Astrocyte (in vitro differentiated cells and primary cell): ENCODE results near the gene AQP12A. TPM values are rescaled to one million over a fixed set of nuclear protein-coding genes. Genes with fewer than 3 reads are reported as not detected.

Source experiments
- DNase-seq: peaks from one replicate; pipeline ENCODE4 v3.0.0-alpha.2; 2010; ENCODE audit warnings: low read depth
- FAIRE-seq: peaks from 2 replicates; lab custom pipeline; 2011; peaks lifted over from hg19 to GRCh38; lab: Jason Lieb, UNC
- H2AFZ ChIP-seq: 2 replicates; pipeline ENCODE4 v1.6.0; 2012; ENCODE audit warnings: low read depth, low read length, inconsistent platforms
- H3K27ac ChIP-seq: 2 replicates; pipeline ENCODE4 v1.5.1; 2011; ENCODE audit warnings: low read depth, low read length, inconsistent platforms
- H3K27me3 ChIP-seq: 2 replicates; pipeline ENCODE4 v1.6.0; 2011; ENCODE audit warnings: low read length, inconsistent platforms; ENCODE audit not compliant: insufficient read depth
- H3K36me3 ChIP-seq: 2 replicates; pipeline ENCODE4 v1.5.1; 2011; ENCODE audit warnings: low read length, inconsistent platforms; ENCODE audit not compliant: insufficient read depth
- H3K4me1 ChIP-seq: 2 replicates; pipeline ENCODE4 v1.5.1; 2011; ENCODE audit warnings: low read length, inconsistent platforms; ENCODE audit not compliant: insufficient read depth
- H3K4me2 ChIP-seq: 2 replicates; pipeline ENCODE4 v1.6.0; 2012; ENCODE audit warnings: low read length, inconsistent platforms
- H3K4me3 ChIP-seq: 2 replicates; pipeline ENCODE4 v1.5.1; 2011; ENCODE audit warnings: low read depth, mild to moderate bottlenecking, low read length, inconsistent platforms; ENCODE audit not compliant: insufficient read depth
- H3K79me2 ChIP-seq: 2 replicates; pipeline ENCODE4 v1.6.0; 2012; ENCODE audit warnings: mild to moderate bottlenecking, low read length, inconsistent platforms; ENCODE audit not compliant: insufficient read depth
- H3K9ac ChIP-seq: 2 replicates; pipeline ENCODE4 v1.6.0; 2012; ENCODE audit warnings: mild to moderate bottlenecking, low read length, inconsistent platforms
- H3K9me3 ChIP-seq: 2 replicates; pipeline ENCODE4 v1.5.1; 2012; ENCODE audit warnings: low read depth, mild to moderate bottlenecking, low read length, inconsistent platforms; ENCODE audit not compliant: insufficient read depth
- H4K20me1 ChIP-seq: 2 replicates; pipeline ENCODE4 v1.6.0; 2012; ENCODE audit warnings: low read length, inconsistent platforms; ENCODE audit not compliant: insufficient read depth
- H3K27ac Mint-ChIP-seq: one replicate; pipeline ENCODE4 v1.8.0; 2021; ENCODE audit warnings: mild to moderate bottlenecking, mixed read lengths; ENCODE audit not compliant: unreplicated experiment
- H3K27me3 Mint-ChIP-seq: one replicate; pipeline ENCODE4 v1.8.0; 2021; ENCODE audit warnings: low read depth, mixed read lengths; ENCODE audit not compliant: unreplicated experiment
- H3K36me3 Mint-ChIP-seq: one replicate; pipeline ENCODE4 v1.8.0; 2021; ENCODE audit warnings: low read depth, mixed read lengths; ENCODE audit not compliant: unreplicated experiment
- H3K4me1 Mint-ChIP-seq: one replicate; pipeline ENCODE4 v1.8.0; 2021; ENCODE audit warnings: low read depth, mixed read lengths; ENCODE audit not compliant: unreplicated experiment
- H3K4me3 Mint-ChIP-seq: one replicate; pipeline ENCODE4 v1.8.0; 2021; ENCODE audit warnings: mild to moderate bottlenecking, moderate library complexity, mixed read lengths; ENCODE audit not compliant: unreplicated experiment
- H3K9me3 Mint-ChIP-seq: one replicate; pipeline ENCODE4 v1.8.0; 2021; ENCODE audit warnings: mild to moderate bottlenecking, mixed read lengths; ENCODE audit not compliant: unreplicated experiment
- CTCF ChIP-seq: IDR thresholded peaks from 2 replicates; pipeline ENCODE4 v1.5.1; 2011; ENCODE audit warnings: low read depth, mild to moderate bottlenecking, inconsistent platforms, low read length, moderate library complexity; ENCODE audit not compliant: insufficient read depth
- EZH2 ChIP-seq: IDR thresholded peaks from 2 replicates; pipeline ENCODE4 v1.6.1; 2012; ENCODE audit warnings: mild to moderate bottlenecking, low read length, inconsistent platforms; ENCODE audit not compliant: insufficient read depth
- total RNA-seq: library from RNA; stranded (reverse); gene quantifications from 2 replicates; pipeline ENCODE4 v1.2.1, GENCODE V29; 2021

Gene AQP12A
- total RNA-seq, 1 donor from 2014 or later: not detected

GRCh38 chr2:240687045-240687740, 4.5 kb upstream of the AQP12A start:
- Histone ChIP-seq H3K9ac (no peak overlapping the region), H3K4me1 (no peaks in the 10 kb centered on the region), H3K36me3 (no peaks in the 10 kb centered on the region), H3K79me2 (no peaks in the 10 kb centered on the region), H3K27me3 (peaks cover 7% of the 10 kb centered on the region), H3K4me2 (no peak overlapping the region), H3K9me3 (no peaks in the 10 kb centered on the region), H2AFZ (no peak overlapping the region), H3K27ac (no peak overlapping the region), H4K20me1 (no peaks in the 10 kb centered on the region), H3K4me3 (no peak overlapping the region)
- no peak overlapping the region for H3K27ac Mint-ChIP-seq
- no peaks in the 10 kb centered on the region for H3K4me1 Mint-ChIP-seq
- no peak for DNase-seq
- no peaks in the 10 kb centered on the region for H3K36me3 Mint-ChIP-seq
- no peak for FAIRE-seq
- TF ChIP-seq CTCF: no peak
- no peak for TF ChIP-seq EZH2
- H3K9me3 Mint-ChIP-seq: no peaks in the 10 kb centered on the region
- no peak overlapping the region for H3K4me3 Mint-ChIP-seq
- H3K27me3 Mint-ChIP-seq: peaks cover 26% of the 10 kb centered on the region

- no peaks in the 10 kb centered on the region for H3K9me3 Mint-ChIP-seq
- Histone ChIP-seq H3K4me3 (no peak overlapping the region), H3K27ac (no peak overlapping the region), H3K36me3 (no peaks in the 10 kb centered on the region), H3K79me2 (no peaks in the 10 kb centered on the region), H4K20me1 (no peaks in the 10 kb centered on the region), H3K9ac (no peak overlapping the region), H3K4me2 (no peak overlapping the region), H3K9me3 (no peaks in the 10 kb centered on the region), H2AFZ (no peak overlapping the region), H3K27me3 (peaks cover 7% of the 10 kb centered on the region), H3K4me1 (no peaks in the 10 kb centered on the region)
- H3K27me3 Mint-ChIP-seq: peaks cover 26% of the 10 kb centered on the region
- no peaks in the 10 kb centered on the region for H3K36me3 Mint-ChIP-seq
- H3K4me3 Mint-ChIP-seq: no peak overlapping the region
- H3K4me1 Mint-ChIP-seq: no peaks in the 10 kb centered on the region
- no peak overlapping the region for H3K27ac Mint-ChIP-seq
- FAIRE-seq (no peak), DNase-seq (no peak)
- no peak for TF ChIP-seq CTCF
- TF ChIP-seq EZH2: no peak
Observed at GRCh38 chr2:240687741-240688552, 3.7 kb upstream of the AQP12A start.

GRCh38 chr2:240688553-240688919, 3.1 kb upstream of the AQP12A start:
- H3K4me2 ChIP-seq: no peak overlapping the region
- H3K9me3 ChIP-seq: no peaks in the 10 kb centered on the region
- no peaks in the 10 kb centered on the region for H3K4me1 ChIP-seq
- H3K27me3 ChIP-seq: peaks cover 7% of the 10 kb centered on the region
- no peak overlapping the region for H2AFZ ChIP-seq
- no peak overlapping the region for H3K4me3 ChIP-seq
- DNase-seq (no peak), FAIRE-seq (no peak)
- H3K27me3 Mint-ChIP-seq: peaks cover 26% of the 10 kb centered on the region
- no peaks in the 10 kb centered on the region for H3K36me3 Mint-ChIP-seq
- H4K20me1 ChIP-seq: no peaks in the 10 kb centered on the region
- no peaks in the 10 kb centered on the region for H3K9me3 Mint-ChIP-seq
- H3K4me3 Mint-ChIP-seq: no peak overlapping the region
- TF ChIP-seq EZH2 (no peak), CTCF (no peak)
- H3K27ac Mint-ChIP-seq: no peak overlapping the region
- no peaks in the 10 kb centered on the region for H3K4me1 Mint-ChIP-seq
- H3K36me3 ChIP-seq: no peaks in the 10 kb centered on the region
- H3K9ac ChIP-seq: no peak overlapping the region
- no peaks in the 10 kb centered on the region for H3K79me2 ChIP-seq
- no peak overlapping the region for H3K27ac ChIP-seq
